Vagina (tissue), 2 donors: ENCODE measurements around the gene IDUA. TPM values are rescaled to one million over a fixed set of nuclear protein-coding genes. Genes with fewer than 3 reads are reported as not detected.
"Not testable (repeated sequence)": the region's sequence is repeated elsewhere in the genome, so short reads cannot be mapped to it uniquely, and the experiment has no call there.

ENCODE experiments used
- DNase-seq, 2 donors: peaks; one replicate each; pipeline ENCODE4 v3.0.0-alpha.2; 2017; ENCODE audit errors: extremely low spot score in 2 of 2
- H3K27ac ChIP-seq: fragments of 200-600 bp; sonication (generic); one replicate; pipeline ENCODE4 v1.5.1; 2019
- H3K27me3 ChIP-seq: fragments of 200-600 bp; sonication (generic); one replicate; pipeline ENCODE4 v1.5.1; 2019
- H3K36me3 ChIP-seq, 2 donors: fragments of 200-600 bp; sonication (generic); one replicate each; pipeline ENCODE4 v1.5.1; 2017 to 2019
- H3K4me1 ChIP-seq: fragments of 200-600 bp; sonication (generic); one replicate; pipeline ENCODE4 v1.5.1; 2019
- H3K4me3 ChIP-seq, 2 donors: fragments of 200-600 bp; sonication (generic); 1 replicate in 1 of 2; 2 replicates in 1 of 2; pipeline ENCODE4 v1.5.1; 2016 to 2019
- H3K9me3 ChIP-seq: fragments of 200-600 bp; sonication (generic); one replicate; pipeline ENCODE4 v1.5.1; 2019
- CTCF ChIP-seq, 3 experiments: fragments of 450-650 bp in 2 of 3; fragments of 200-600 bp in 1 of 3; sonication (generic) in 1 of 3; IDR thresholded peaks; one replicate each; pipeline ENCODE4 v1.5.1; 2017 to 2019; ENCODE audit warnings: antibody characterized with exemption in 3 of 3, mild to moderate bottlenecking in 2 of 3, moderate library complexity in 2 of 3
- POLR2A ChIP-seq, 2 donors: fragments of 450-650 bp; IDR thresholded peaks; one replicate each; pipeline ENCODE4 v1.6.1; 2017; ENCODE audit warnings: antibody characterized with exemption in 2 of 2, mild to moderate bottlenecking in 2 of 2, moderate library complexity in 2 of 2
- POLR2AphosphoS5 ChIP-seq, 2 donors: sonication (generic); formaldehyde crosslinking; IDR thresholded peaks; one replicate each; pipeline ENCODE4 v1.9.0; 2017; ENCODE audit warnings: antibody characterized with exemption in 2 of 2, mild to moderate bottlenecking in 2 of 2, low read depth in 1 of 2; ENCODE audit not compliant: insufficient read depth in 1 of 2
- intact Hi-C: fragments of 100-400 bp; cut with DNase I; formaldehyde crosslinking; loops from one replicate; pipeline ENCODE4 v1.15.1; 2023
- total RNA-seq: library from RNA; depleted of rRNA; stranded (reverse); fragments of >200 nt; gene quantifications from one replicate; pipeline ENCODE4 v1.2.3, GENCODE V29; 2016

The IDUA gene
- total RNA-seq, 1 donor from 2014 or later: 28.0 TPM

- Histone ChIP-seq H3K9me3 (no peaks in the 10 kb centered on the region), H3K27ac (no peak overlapping the region), H3K4me1 (peaks cover 24% of the 10 kb centered on the region), H3K4me3 (peak overlapping the region; percentile 23 to 44), H3K27me3 (peaks cover 10% of the 10 kb centered on the region), H3K36me3 (no peaks in the 10 kb centered on the region)
- TF ChIP-seq CTCF (IDR thresholded peaks at IDR 0.05): no peak
- no peak for TF ChIP-seq POLR2A (IDR thresholded peaks at IDR 0.05)
- TF ChIP-seq POLR2AphosphoS5 (IDR thresholded peaks at IDR 0.05; ENCODE audit: insufficient read depth in 1 of 2, low read depth in 1 of 2): no peak
- intact Hi-C loops: no loop called here
- no peak for DNase-seq
These were observed 10.7 kb downstream of the IDUA start for GRCh38 chr4:997375-998071.

GRCh38 chr4:998096-998691 lies 11.3 kb downstream of the IDUA start:
- H3K36me3 ChIP-seq: no peaks in the 10 kb centered on the region
- no peak for TF ChIP-seq POLR2A (IDR thresholded peaks at IDR 0.05)
- no peak for TF ChIP-seq POLR2AphosphoS5 (IDR thresholded peaks at IDR 0.05; ENCODE audit: insufficient read depth in 1 of 2, low read depth in 1 of 2)
- no peak for TF ChIP-seq CTCF (IDR thresholded peaks at IDR 0.05)
- H3K4me1 ChIP-seq: peaks cover 31% of the 10 kb centered on the region
- intact Hi-C loops: no loop called here
- no peak overlapping the region for H3K4me3 ChIP-seq
- no peak for DNase-seq
- H3K9me3 ChIP-seq: no peaks in the 10 kb centered on the region
- no peak overlapping the region for H3K27ac ChIP-seq
- peaks cover 16% of the 10 kb centered on the region for H3K27me3 ChIP-seq

GRCh38 chr4:999240-999863 lies 12.5 kb downstream of the IDUA start:
- H3K4me3 ChIP-seq, DNase-seq, intact Hi-C loops, H3K9me3 ChIP-seq, H3K27ac ChIP-seq, H3K36me3 ChIP-seq: not testable (repeated sequence)
- H3K27me3 ChIP-seq: peaks cover 21% of the 10 kb centered on the region
- peaks cover 35% of the 10 kb centered on the region for H3K4me1 ChIP-seq

- Histone ChIP-seq H3K4me3 (no peak overlapping the region), H3K4me1 (peaks cover 35% of the 10 kb centered on the region), H3K36me3 (no peaks in the 10 kb centered on the region), H3K27ac (no peak overlapping the region), H3K27me3 (peaks cover 21% of the 10 kb centered on the region), H3K9me3 (no peaks in the 10 kb centered on the region)
- intact Hi-C loops: no loop called here
- DNase-seq: no peak
- TF ChIP-seq CTCF (IDR thresholded peaks at IDR 0.05) (no peak), POLR2AphosphoS5 (IDR thresholded peaks at IDR 0.05; ENCODE audit: insufficient read depth in 1 of 2, low read depth in 1 of 2) (no peak), POLR2A (IDR thresholded peaks at IDR 0.05) (no peak)
These were observed 13.1 kb downstream of the IDUA start for GRCh38 chr4:999882-1000425.

GRCh38 chr4:1000686-1001260 lies 13.9 kb downstream of the IDUA start:
- Histone ChIP-seq H3K36me3 (no peaks in the 10 kb centered on the region), H3K9me3 (no peaks in the 10 kb centered on the region), H3K4me1 (peaks cover 35% of the 10 kb centered on the region), H3K27ac (no peak overlapping the region), H3K27me3 (peaks cover 21% of the 10 kb centered on the region), H3K4me3 (no peak overlapping the region)
- DNase-seq: no peak
- intact Hi-C loops: no loop called here
- TF ChIP-seq CTCF (IDR thresholded peaks at IDR 0.05) (no peak), POLR2AphosphoS5 (IDR thresholded peaks at IDR 0.05; ENCODE audit: insufficient read depth in 1 of 2, low read depth in 1 of 2) (no peak), POLR2A (IDR thresholded peaks at IDR 0.05) (no peak)
